ENCODE measurements around the gene CDH23.

CDH23 gene

GRCh38 chr10:71708897-71709882 is 312.5 kb downstream of the CDH23 start:
- H3K4me3 ChIP-seq = no peak overlapping the region
- H3K36me3 ChIP-seq = no peaks in the 10 kb centered on the region
- DNase-seq = no peak
- intact Hi-C loops (cut with DNase I; ENCODE audit: low total_unique reads) = loop anchor here (5.0 to 10.0 kb wide), 2 partner anchors 186 to 327 kb away; no protein-coding TSS in a partner anchor
- no peak overlapping the region for H3K27ac ChIP-seq
- peaks cover 0 to 17% (median 17%) of the 10 kb centered on the region in 4 donors for H3K4me1 ChIP-seq
- H3K9me3 ChIP-seq = no peaks in the 10 kb centered on the region
- TF ChIP-seq CTCF (IDR thresholded peaks at IDR 0.05) = no peak
- no peaks in the 10 kb centered on the region for H3K27me3 ChIP-seq

- H3K4me3 ChIP-seq = no peak overlapping the region
- no peak for DNase-seq
- no peak for TF ChIP-seq CTCF (IDR thresholded peaks at IDR 0.05)
Measured at GRCh38 chr10:71710519-71710918, 313.8 kb downstream of the CDH23 start.

GRCh38 chr10:71711052-71711623 is 314.4 kb downstream of the CDH23 start:
- Histone ChIP-seq H3K36me3 (no peaks in the 10 kb centered on the region), H3K27ac (no peak overlapping the region), H3K4me3 (no peak overlapping the region), H3K4me1 (peaks cover 0 to 36% (median 34%) of the 10 kb centered on the region in 4 donors), H3K9me3 (no peaks in the 10 kb centered on the region), H3K27me3 (no peaks in the 10 kb centered on the region)
- no peak for TF ChIP-seq CTCF (IDR thresholded peaks at IDR 0.05)
- intact Hi-C loops (cut with DNase I; ENCODE audit: low total_unique reads) = no loop called here
- DNase-seq = no peak

More at GRCh38 chr10:71710519-71710918, 313.8 kb downstream of the CDH23 start:
- no peaks in the 10 kb centered on the region for H3K27me3 ChIP-seq
- H3K4me1 ChIP-seq = peaks cover 0 to 30% (median 30%) of the 10 kb centered on the region in 4 donors
- no peak overlapping the region for H3K27ac ChIP-seq
- no peaks in the 10 kb centered on the region for H3K9me3 ChIP-seq
- intact Hi-C loops (cut with DNase I; ENCODE audit: low total_unique reads) = no loop called here
- H3K36me3 ChIP-seq = no peaks in the 10 kb centered on the region

GRCh38 chr10:71712170-71712569 is 315.4 kb downstream of the CDH23 start:
- H3K4me3 ChIP-seq = no peak overlapping the region
- intact Hi-C loops (cut with DNase I; ENCODE audit: low total_unique reads) = no loop called here
- no peak for DNase-seq
- no peaks in the 10 kb centered on the region for H3K36me3 ChIP-seq
- TF ChIP-seq CTCF (IDR thresholded peaks at IDR 0.05) = no peak
- peaks cover under 1 to 45% (median 37%) of the 10 kb centered on the region in 4 donors for H3K4me1 ChIP-seq
- no peaks in the 10 kb centered on the region for H3K27me3 ChIP-seq
- H3K9me3 ChIP-seq = no peaks in the 10 kb centered on the region
- H3K27ac ChIP-seq = peak overlapping the region; percentile 88 to 91

GRCh38 chr10:71712572-71713134 is 315.9 kb downstream of the CDH23 start:
- no peak for TF ChIP-seq CTCF (IDR thresholded peaks at IDR 0.05)
- Histone ChIP-seq H3K4me3 (no peak overlapping the region), H3K9me3 (no peaks in the 10 kb centered on the region), H3K4me1 (peaks cover 3 to 50% (median 42%) of the 10 kb centered on the region in 4 donors), H3K36me3 (no peaks in the 10 kb centered on the region), H3K27me3 (no peaks in the 10 kb centered on the region), H3K27ac (peak overlapping the region; percentile 88 to 91)
- intact Hi-C loops (cut with DNase I; ENCODE audit: low total_unique reads) = no loop called here
- no peak for DNase-seq
